NB4 (cell line): ENCODE measurements around the gene COQ7.

Experiments used
- DNase-seq: peaks from one replicate; pipeline ENCODE4 v3.0.0; 2010; ENCODE audit warnings: low read depth
- H3K4me3 ChIP-seq: one replicate; pipeline ENCODE4 v1.5.1; 2011; ENCODE audit warnings: mild to moderate bottlenecking, low read depth, low read length, moderate library complexity
- CTCF ChIP-seq: IDR thresholded peaks from one replicate; pipeline ENCODE4 v1.5.1; 2012; ENCODE audit warnings: low read depth, low read length
- MAX ChIP-seq: IDR thresholded peaks from 2 replicates; pipeline ENCODE4 v1.6.1; 2011; ENCODE audit warnings: low read depth, low read length
- MYC ChIP-seq: IDR thresholded peaks from 2 replicates; pipeline ENCODE4 v1.6.1; 2011; ENCODE audit warnings: low read depth, low read length
- POLR2A ChIP-seq: IDR thresholded peaks from 2 replicates; pipeline ENCODE4 v1.6.1; 2011; ENCODE audit warnings: mild to moderate bottlenecking; ENCODE audit not compliant: insufficient read length; ENCODE audit errors: extremely low read depth

COQ7 gene

GRCh38 chr16:19068237-19068815 lies 912 bp downstream of the COQ7 start:
- TF ChIP-seq POLR2A (no peak), MAX (no peak), MYC (no peak), CTCF (no peak)
- DNase-seq = peak; percentile 12
- H3K4me3 ChIP-seq = peak overlapping the region; percentile 92

GRCh38 chr16:19071811-19072777 lies 4.7 kb downstream of the COQ7 start:
- DNase-seq = peak; percentile 62
- peak; percentile 60 for TF ChIP-seq CTCF
- no peak for TF ChIP-seq POLR2A
- no peak for TF ChIP-seq MYC
- no peak overlapping the region for H3K4me3 ChIP-seq

- no peak for TF ChIP-seq MAX
- no peak for TF ChIP-seq POLR2A
- no peak for TF ChIP-seq CTCF
- no peak for TF ChIP-seq MYC
- DNase-seq = peak; percentile 34
- H3K4me3 ChIP-seq = no peak overlapping the region
These were observed 5.9 kb downstream of the COQ7 start for GRCh38 chr16:19073344-19073743.

- H3K4me3 ChIP-seq = no peak overlapping the region
- TF ChIP-seq MYC (no peak), CTCF (no peak), POLR2A (no peak), MAX (no peak)
- no peak for DNase-seq
These were observed 6.4 kb downstream of the COQ7 start for GRCh38 chr16:19073863-19074262.

- no peak for DNase-seq
- no peak overlapping the region for H3K4me3 ChIP-seq
- TF ChIP-seq MYC (no peak), POLR2A (no peak), CTCF (no peak), MAX (no peak)
These were observed 8.1 kb downstream of the COQ7 start for GRCh38 chr16:19075511-19075910.
